H1 (cell line): Measurements from ENCODE around the gene ACTBL2. TPM values are rescaled to one million over a fixed set of nuclear protein-coding genes. Genes with fewer than 3 reads are reported as not detected.

Experiments used
- CTCF ChIA-PET: fragments of 300-600 bp; sonication (Branson Sonifier 250); formaldehyde crosslinking; loops from one replicate; lab custom pipeline; 2021; ENCODE audit not compliant: partially characterized antibody; lab: Charles Lee
- POLR2A ChIA-PET: fragments of 300-600 bp; sonication (Branson Sonifier 250); formaldehyde crosslinking; loops from one replicate; lab custom pipeline; 2021; ENCODE audit warnings: inconsistent platforms; ENCODE audit not compliant: partially characterized antibody; lab: Charles Lee
- DNase-seq, 2 experiments: peaks; one replicate each; pipeline versions ENCODE4 v3.0.0 to v3.0.0-alpha.2; 2010 to 2022; ENCODE audit warnings: low spot score in 2 of 2, low read depth in 1 of 2, mixed read lengths in 1 of 2
- FAIRE-seq: peaks from 2 replicates; lab custom pipeline; 2011; peaks lifted over from hg19 to GRCh38; lab: Jason Lieb, UNC
- H2AFZ ChIP-seq: 2 replicates; pipeline ENCODE4 v1.8.1; 2012; ENCODE audit warnings: low read length, inconsistent platforms
- H2AK5ac ChIP-seq: 2 replicates; pipeline ENCODE4 v1.6.1; 2013; ENCODE audit warnings: low read depth, low read length
- H2BK120ac ChIP-seq: replicated peaks from 2 replicates; pipeline ENCODE3; 2013; ENCODE audit warnings: low read depth, low read length, inconsistent platforms
- H2BK12ac ChIP-seq: 2 replicates; pipeline ENCODE4 v1.6.1; 2013; ENCODE audit warnings: low read depth, low read length
- H2BK15ac ChIP-seq: 2 replicates; pipeline ENCODE4 v1.6.1; 2013; ENCODE audit warnings: low read length
- H2BK20ac ChIP-seq: 2 replicates; pipeline ENCODE4 v1.6.1; 2013; ENCODE audit warnings: low read length
- H2BK5ac ChIP-seq: 2 replicates; pipeline ENCODE4 v1.6.1; 2013; ENCODE audit warnings: low read depth, low read length
- H3K14ac ChIP-seq: 2 replicates; pipeline ENCODE4 v1.6.1; 2013; ENCODE audit warnings: inconsistent platforms; ENCODE audit not compliant: insufficient read length
- H3K18ac ChIP-seq: 2 replicates; pipeline ENCODE4 v1.6.1; 2013; ENCODE audit warnings: low read length; ENCODE audit errors: extremely low read depth
- H3K23ac ChIP-seq: 2 replicates; pipeline ENCODE4 v1.6.1; 2013; ENCODE audit warnings: inconsistent platforms; ENCODE audit not compliant: insufficient read length
- H3K23me2 ChIP-seq: 2 replicates; pipeline ENCODE4 v1.6.1; 2013; ENCODE audit warnings: low read depth, low read length
- H3K27ac ChIP-seq: 2 replicates; pipeline ENCODE4 v1.6.1; 2011; ENCODE audit warnings: low read depth, low read length, inconsistent platforms
- H3K27me3 ChIP-seq, 4 experiments: replicated peaks in 1 of 4; 1 replicate in 1 of 4; 2 replicates in 3 of 4; pipeline versions ENCODE4 v1.6.1 to v1.8.1; 2011 to 2013; ENCODE audit warnings: low read length in 3 of 4, mild to moderate bottlenecking in 3 of 4, inconsistent platforms in 2 of 4, mixed read lengths in 2 of 4, moderate library complexity in 1 of 4; ENCODE audit not compliant: control insufficient read depth in 3 of 4, insufficient read depth in 3 of 4; ENCODE audit errors: extremely low read depth in 1 of 4
- H3K36me3 ChIP-seq, 4 experiments: 2 replicates each; pipeline versions ENCODE4 v1.6.1 to v1.8.1; 2011 to 2013; ENCODE audit warnings: mild to moderate bottlenecking in 4 of 4, low read length in 3 of 4, moderate library complexity in 2 of 4, control low read depth in 1 of 4, inconsistent platforms in 1 of 4; ENCODE audit not compliant: insufficient read depth in 4 of 4, control insufficient read depth in 2 of 4
- H3K4ac ChIP-seq: replicated peaks from 2 replicates; pipeline ENCODE3; 2013; ENCODE audit warnings: low read length, low read depth, mixed read lengths, inconsistent platforms; ENCODE audit not compliant: insufficient read length
- H3K4me1 ChIP-seq, 4 experiments: replicated peaks in 1 of 4; 1 replicate in 1 of 4; 2 replicates in 3 of 4; pipeline versions ENCODE4 v1.6.1 to v1.8.1; 2011 to 2013; ENCODE audit warnings: low read length in 3 of 4, inconsistent platforms in 2 of 4, mixed read lengths in 1 of 4; ENCODE audit not compliant: insufficient read depth in 4 of 4, control insufficient read depth in 3 of 4
- H3K4me2 ChIP-seq, 2 experiments: 2 replicates each; pipeline versions ENCODE4 v1.6.1 to v1.8.1; 2011 to 2013; ENCODE audit warnings: low read depth in 2 of 2, low read length in 2 of 2, control low read depth in 1 of 2, inconsistent platforms in 1 of 2, mild to moderate bottlenecking in 1 of 2; ENCODE audit not compliant: insufficient read depth in 1 of 2
- H3K4me3 ChIP-seq, 4 experiments: fragments of 200-600, 300-600 bp in 1 of 4; sonication (generic), shearing (Covaris generic), sonication (Bioruptor Twin) in 1 of 4; 2 replicates each; pipeline versions ENCODE4 v1.5.1 to v1.8.1; 2011 to 2016; ENCODE audit warnings: low read length in 4 of 4, low read depth in 3 of 4, control low read depth in 2 of 4, inconsistent platforms in 2 of 4, mild to moderate bottlenecking in 2 of 4, mixed read lengths in 1 of 4, moderate library complexity in 1 of 4; ENCODE audit not compliant: insufficient read depth in 2 of 4; ENCODE audit errors: extremely low read depth in 1 of 4
- H3K56ac ChIP-seq: replicated peaks from 2 replicates; pipeline ENCODE3; 2013; ENCODE audit warnings: low read depth, mild to moderate bottlenecking, mixed read lengths, low read length, inconsistent platforms; ENCODE audit not compliant: insufficient read length
- H3K79me1 ChIP-seq: 2 replicates; pipeline ENCODE4 v1.6.1; 2013; ENCODE audit warnings: low read depth, low read length, control low read depth
- H3K79me2 ChIP-seq, 2 experiments: 2 replicates each; pipeline versions ENCODE4 v1.6.1 to v1.8.1; 2012 to 2013; ENCODE audit warnings: low read length in 2 of 2, mild to moderate bottlenecking in 2 of 2, inconsistent platforms in 1 of 2; ENCODE audit not compliant: insufficient read depth in 2 of 2, control insufficient read depth in 1 of 2
- H3K9ac ChIP-seq, 4 experiments: replicated peaks in 1 of 4; 1 replicate in 1 of 4; 2 replicates in 3 of 4; pipeline versions ENCODE4 v1.6.1 to v1.8.1; 2011 to 2013; ENCODE audit warnings: low read depth in 3 of 4, low read length in 3 of 4, control low read depth in 2 of 4, mild to moderate bottlenecking in 2 of 4, moderate library complexity in 2 of 4, inconsistent platforms in 1 of 4; ENCODE audit errors: extremely low read depth in 1 of 4
- H3K9me3 ChIP-seq, 2 experiments: 2 replicates each; pipeline versions ENCODE4 v1.6.1 to v1.8.1; 2012 to 2013; ENCODE audit warnings: mild to moderate bottlenecking in 2 of 2, moderate library complexity in 2 of 2, control low read depth in 1 of 2, inconsistent platforms in 1 of 2, low read depth in 1 of 2, low read length in 1 of 2, mixed read lengths in 1 of 2; ENCODE audit not compliant: insufficient read depth in 2 of 2
- H4K20me1 ChIP-seq, 2 experiments: replicated peaks in 1 of 2; 2 replicates each; pipeline versions ENCODE3 to v1.8.1; 2011 to 2013; ENCODE audit warnings: inconsistent platforms in 2 of 2, low read length in 2 of 2, mild to moderate bottlenecking in 1 of 2; ENCODE audit not compliant: insufficient read depth in 2 of 2, control insufficient read depth in 1 of 2
- H4K5ac ChIP-seq: 2 replicates; pipeline ENCODE4 v1.6.1; 2013; ENCODE audit warnings: low read length, low read depth, mixed read lengths, inconsistent platforms; ENCODE audit not compliant: insufficient read length
- H4K8ac ChIP-seq: 2 replicates; pipeline ENCODE4 v1.8.0; 2013; ENCODE audit warnings: mild to moderate bottlenecking, moderate library complexity, low read length, inconsistent platforms; ENCODE audit not compliant: insufficient read depth; ENCODE audit errors: extremely low read depth
- H4K91ac ChIP-seq: replicated peaks from 2 replicates; pipeline ENCODE3; 2013; ENCODE audit warnings: low read length, mixed read lengths, inconsistent platforms; ENCODE audit not compliant: insufficient read length
- BRCA1 ChIP-seq: IDR thresholded peaks from 2 replicates; pipeline ENCODE4 v1.6.1; 2012; ENCODE audit warnings: low read depth, low read length, improper control_type of control experiment
- CEBPB ChIP-seq: IDR thresholded peaks from 2 replicates; pipeline ENCODE4 v1.6.1; 2012; ENCODE audit warnings: low read depth, low read length
- GTF2F1 ChIP-seq: IDR thresholded peaks from 2 replicates; pipeline ENCODE4 v1.6.1; 2012; ENCODE audit warnings: low read depth, low read length, improper control_type of control experiment, borderline replicate concordance
- HDAC6 ChIP-seq: IDR thresholded peaks from one replicate; pipeline ENCODE4 v1.7.1; 2012; ENCODE audit warnings: low read depth, mild to moderate bottlenecking, inconsistent platforms, low read length, moderate library complexity
- NRF1 ChIP-seq: IDR thresholded peaks from 2 replicates; pipeline ENCODE4 v1.6.1; 2011; ENCODE audit warnings: mild to moderate bottlenecking, low read depth, low read length, improper control_type of control experiment
- POLR2A ChIP-seq, 2 experiments: IDR thresholded peaks; 1 replicate in 1 of 2; 2 replicates in 1 of 2; pipeline ENCODE4 v1.6.1; 2011; ENCODE audit warnings: low read depth in 2 of 2, low read length in 2 of 2, mild to moderate bottlenecking in 2 of 2; ENCODE audit errors: control extremely low read depth in 1 of 2
- RBBP5 ChIP-seq: IDR thresholded peaks from 2 replicates; pipeline ENCODE4 v1.7.1; 2012; ENCODE audit warnings: low read depth, mild to moderate bottlenecking, inconsistent platforms, low read length, moderate library complexity, borderline replicate concordance
- RNF2 ChIP-seq: fragments of 200-900, 300-1000 bp; sonication (generic); IDR thresholded peaks from 2 replicates; pipeline ENCODE4 v1.7.1; 2016; ENCODE audit warnings: borderline replicate concordance, low read depth, mild to moderate bottlenecking, antibody characterized with exemption, low read length; ENCODE audit not compliant: poor library complexity, severe bottlenecking; ENCODE audit errors: missing control alignments
- SIX5 ChIP-seq: IDR thresholded peaks from 2 replicates; pipeline ENCODE4 v1.6.1; 2011; ENCODE audit warnings: mild to moderate bottlenecking, low read depth, low read length
- SP2 ChIP-seq: IDR thresholded peaks from 2 replicates; pipeline ENCODE4 v1.6.1; 2012; ENCODE audit warnings: mild to moderate bottlenecking, low read length, inconsistent platforms
- SRF ChIP-seq: IDR thresholded peaks from 2 replicates; pipeline ENCODE4 v1.6.1; 2011; ENCODE audit warnings: mild to moderate bottlenecking, low read depth, low read length, moderate library complexity
- WGBS, 2 experiments: shearing (Covaris generic) in 1 of 2; methylation state at CpG; one replicate each; pipeline versions ENCODE4 v1.1.6 to v1.1.7; 2013 to 2015; ENCODE audit warnings: low lambda C conversion rate in 2 of 2, mixed read lengths in 2 of 2, inconsistent platforms in 1 of 2, low coverage in 1 of 2, missing lambda C conversion rate in 1 of 2; ENCODE audit not compliant: insufficient replicate concordance in 2 of 2, insufficient coverage in 1 of 2, insufficient read length in 1 of 2; ENCODE audit errors: extremely low coverage in 1 of 2, missing lambda C conversion rate in 1 of 2; 5-methylcytosine and 5-hydroxymethylcytosine counted together
- polyA plus RNA-seq, 7 experiments: library from polyadenylated mRNA; depleted of rRNA in 3 of 7; stranded (reverse) in 5 of 7; unstranded in 2 of 7; fragments of >200 nt in 5 of 7; fragments of 200-250 nt in 2 of 7; gene quantifications; 1 replicate in 5 of 7; 2 replicates in 1 of 7; 4 replicates in 1 of 7; pipeline versions ENCODE4 v1.2.1 to v1.2.3, GENCODE V29; 2011 to 2013; ENCODE audit warnings: missing spikeins in 2 of 7, mixed read lengths in 2 of 7
- total RNA-seq: library from RNA; stranded (reverse); fragmentation: NEBNext Ultra II Directional; extraction: Animal tissue kit (Norgen Biotek cat#: 25700); gene quantifications from 2 replicates; pipeline ENCODE4 v1.2.1, GENCODE V29; 2021
- TF ChIP-seq, protein P1 (sequence below), 3 experiments: IDR thresholded peaks; 1 replicate in 2 of 3; 2 replicates in 1 of 3; pipeline versions ENCODE4 v1.5.1 to v1.6.1; 2011; ENCODE audit warnings: low read length in 3 of 3, mild to moderate bottlenecking in 3 of 3, inconsistent platforms in 2 of 3, low read depth in 1 of 3, moderate library complexity in 1 of 3; ENCODE audit not compliant: insufficient read depth in 1 of 3; ENCODE audit errors: control extremely low read depth in 1 of 3

Gene ACTBL2
- total and polyA plus RNA-seq, 2 of the 8 experiments (the other 6 are each of a cell fraction or from before 2014, with no cell fraction given): not detected

DNA sequence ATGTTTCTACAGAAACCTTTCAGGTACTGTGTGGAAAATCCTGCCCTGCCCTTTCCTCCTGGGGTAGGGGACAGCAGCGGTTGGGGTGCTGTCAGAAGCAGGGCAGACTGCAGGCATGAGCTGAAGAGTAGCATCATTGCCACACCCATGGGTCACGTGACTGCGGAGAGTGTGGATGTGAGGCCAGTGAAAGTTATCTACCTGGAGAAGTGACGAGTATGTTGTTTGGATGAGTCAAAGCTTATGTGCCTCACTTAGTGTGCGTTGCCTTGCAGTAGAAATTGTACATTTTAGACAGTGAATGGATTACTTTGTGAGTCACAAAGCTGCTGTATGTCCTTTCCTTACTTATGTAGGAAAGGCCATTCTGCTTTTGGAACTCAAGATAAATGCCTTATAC is 21.7 kb upstream of the ACTBL2 start:
- WGBS, 2 experiments: 89% methylated on average over 5 of the region's 5 CpGs; no CpG with 5 or more reads in 1 of the 2 experiments

More for the DNA sequence above, 21.7 kb upstream of the ACTBL2 start:
- no peak overlapping the region for H3K27ac ChIP-seq
- H3K9me3 ChIP-seq: no peaks in the 10 kb centered on the region
- no peak for FAIRE-seq
- no peak overlapping the region for H3K56ac ChIP-seq
- H2BK5ac ChIP-seq: no peak overlapping the region; the same call in 1 of the 2 replicates
- H4K91ac ChIP-seq: no peak overlapping the region
- H3K18ac ChIP-seq: no peak overlapping the region
- no peak overlapping the region for H2BK20ac ChIP-seq
- no peak overlapping the region for H2AFZ ChIP-seq
- no peak overlapping the region for H2BK15ac ChIP-seq
- no peaks in the 10 kb centered on the region for H3K79me2 ChIP-seq
- H3K4me1 ChIP-seq: no peaks in the 10 kb centered on the region
- no peak overlapping the region for H3K23ac ChIP-seq
- TF ChIP-seq NRF1 (no peak), RNF2 (no peak), HDAC6 (no peak), POLR2A (IDR thresholded peaks at IDR 0.05; ENCODE audit: control extremely low read depth in 1 of 2, low read depth in 2 of 2, low read length in 2 of 2) (no peak), GTF2F1 (no peak), BRCA1 (no peak), SRF (no peak), RBBP5 (no peak), SIX5 (no peak), CEBPB (no peak), SP2 (no peak)
- TF ChIP-seq, protein P1, sequence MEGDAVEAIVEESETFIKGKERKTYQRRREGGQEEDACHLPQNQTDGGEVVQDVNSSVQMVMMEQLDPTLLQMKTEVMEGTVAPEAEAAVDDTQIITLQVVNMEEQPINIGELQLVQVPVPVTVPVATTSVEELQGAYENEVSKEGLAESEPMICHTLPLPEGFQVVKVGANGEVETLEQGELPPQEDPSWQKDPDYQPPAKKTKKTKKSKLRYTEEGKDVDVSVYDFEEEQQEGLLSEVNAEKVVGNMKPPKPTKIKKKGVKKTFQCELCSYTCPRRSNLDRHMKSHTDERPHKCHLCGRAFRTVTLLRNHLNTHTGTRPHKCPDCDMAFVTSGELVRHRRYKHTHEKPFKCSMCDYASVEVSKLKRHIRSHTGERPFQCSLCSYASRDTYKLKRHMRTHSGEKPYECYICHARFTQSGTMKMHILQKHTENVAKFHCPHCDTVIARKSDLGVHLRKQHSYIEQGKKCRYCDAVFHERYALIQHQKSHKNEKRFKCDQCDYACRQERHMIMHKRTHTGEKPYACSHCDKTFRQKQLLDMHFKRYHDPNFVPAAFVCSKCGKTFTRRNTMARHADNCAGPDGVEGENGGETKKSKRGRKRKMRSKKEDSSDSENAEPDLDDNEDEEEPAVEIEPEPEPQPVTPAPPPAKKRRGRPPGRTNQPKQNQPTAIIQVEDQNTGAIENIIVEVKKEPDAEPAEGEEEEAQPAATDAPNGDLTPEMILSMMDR (IDR thresholded peaks at IDR 0.05; ENCODE audit: control extremely low read depth in 1 of 3, insufficient read depth in 1 of 3, low read depth in 1 of 3, low read length in 3 of 3): no peak
- H3K79me1 ChIP-seq: no peaks in the 10 kb centered on the region
- ChIA-PET CTCF (interaction anchor here (1.4 kb wide), 1 partner anchor 9 kb away, joined by 4 read pairs; no protein-coding TSS in a partner anchor), POLR2A (no interaction called here)
- no peak overlapping the region for H2BK120ac ChIP-seq
- H3K4me3 ChIP-seq: no peak overlapping the region
- H3K14ac ChIP-seq: no peak overlapping the region
- H2AK5ac ChIP-seq: no peak overlapping the region
- no peak overlapping the region for H3K4ac ChIP-seq
- H3K27me3 ChIP-seq: no peaks in the 10 kb centered on the region
- no peak overlapping the region for H4K5ac ChIP-seq
- no peaks in the 10 kb centered on the region for H4K20me1 ChIP-seq
- DNase-seq: no peak
- H3K9ac ChIP-seq: no peak overlapping the region
- H3K23me2 ChIP-seq: no peaks in the 10 kb centered on the region
- no peaks in the 10 kb centered on the region for H3K36me3 ChIP-seq
- H4K8ac ChIP-seq: 0 out of 2 replicates have a peak overlapping the region, but pooled peaks have one; percentile 31
- H3K4me2 ChIP-seq: no peak overlapping the region
- H2BK12ac ChIP-seq: no peak overlapping the region
